Hepatocyte (in vitro differentiated cells): Measurements from ENCODE around the gene TMEM115. TPM values are rescaled to one million over a fixed set of nuclear protein-coding genes. Genes with fewer than 3 reads are reported as not detected.

Experiments used
- DNase-seq: peaks from one replicate; pipeline ENCODE4 v3.0.0-alpha.2; 2016; ENCODE audit warnings: low spot score
- H2AFZ ChIP-seq: fragments of 200-600 bp; sonication (generic); 2 replicates; pipeline ENCODE4 v1.6.0; 2016; ENCODE audit warnings: antibody characterized with exemption, mild to moderate bottlenecking
- H3K27ac ChIP-seq: fragments of 200-600 bp; sonication (generic); 2 replicates; pipeline ENCODE4 v1.5.1; 2016; ENCODE audit warnings: mild to moderate bottlenecking
- H3K27me3 ChIP-seq: fragments of 200-600 bp; sonication (generic); 2 replicates; pipeline ENCODE4 v1.6.1; 2016
- H3K36me3 ChIP-seq: fragments of 200-600 bp; sonication (generic); replicated peaks from 2 replicates; pipeline ENCODE4 v1.5.1; 2016; ENCODE audit warnings: low read depth; ENCODE audit not compliant: insufficient read depth
- H3K4me1 ChIP-seq: fragments of 200-600 bp; sonication (generic); 2 replicates; pipeline ENCODE4 v1.5.1; 2016; ENCODE audit warnings: mild to moderate bottlenecking, moderate library complexity; ENCODE audit not compliant: insufficient read depth
- H3K4me2 ChIP-seq: fragments of 200-600 bp; sonication (generic); 2 replicates; pipeline ENCODE4 v1.6.0; 2016
- H3K4me3 ChIP-seq: fragments of 200-600 bp; sonication (generic); 2 replicates; pipeline ENCODE4 v1.5.1; 2016; ENCODE audit warnings: mild to moderate bottlenecking
- H3K79me2 ChIP-seq: fragments of 200-600 bp; sonication (generic); 2 replicates; pipeline ENCODE4 v1.6.0; 2017; ENCODE audit warnings: mild to moderate bottlenecking
- H3K9me2 ChIP-seq: fragments of 200-600 bp; sonication (generic); replicated peaks from 2 replicates; pipeline ENCODE4 v1.6.0; 2017; ENCODE audit warnings: mild to moderate bottlenecking; ENCODE audit not compliant: insufficient read depth
- H3K9me3 ChIP-seq: fragments of 200-600 bp; sonication (generic); 2 replicates; pipeline ENCODE4 v1.5.1; 2016; ENCODE audit warnings: low read depth, mild to moderate bottlenecking
- H4K20me1 ChIP-seq: fragments of 200-600 bp; sonication (generic); 2 replicates; pipeline ENCODE4 v1.6.0; 2016; ENCODE audit warnings: mild to moderate bottlenecking; ENCODE audit not compliant: insufficient read depth, poor library complexity, severe bottlenecking
- EZH2 ChIP-seq: fragments of 200-600 bp; sonication (generic); IDR thresholded peaks from 2 replicates; pipeline ENCODE4 v1.6.1; 2016; ENCODE audit warnings: antibody characterized with exemption, mild to moderate bottlenecking, borderline replicate concordance
- EZH2phosphoT487 ChIP-seq: fragments of 200-600 bp; sonication (generic); IDR thresholded peaks from one replicate; pipeline ENCODE4 v1.6.1; 2018; ENCODE audit warnings: antibody characterized with exemption, mild to moderate bottlenecking, low read depth, moderate library complexity; ENCODE audit not compliant: unreplicated experiment, severe bottlenecking
- WGBS: methylation state at CpG from one replicate; pipeline ENCODE4 v1.1.6; 2016; ENCODE audit warnings: low lambda C conversion rate; ENCODE audit errors: missing lambda C conversion rate; 5-methylcytosine and 5-hydroxymethylcytosine counted together
- polyA plus RNA-seq: library from polyadenylated mRNA; unstranded; fragments of >200 nt; fragmentation: Nextera tagmentation; extraction: Ambion mirVana; gene quantifications from 2 replicates; pipeline ENCODE4 v1.2.1, GENCODE V29; 2016
- total RNA-seq: library from RNA; depleted of rRNA; stranded (reverse); fragments of >200 nt; gene quantifications from 2 replicates; pipeline ENCODE4 v1.2.3, GENCODE V29; 2014
- TF ChIP-seq, protein P1 (sequence below): fragments of 200-600 bp; sonication (generic); IDR thresholded peaks from 2 replicates; pipeline ENCODE4 v1.5.1; 2016; ENCODE audit warnings: antibody characterized with exemption, mild to moderate bottlenecking; ENCODE audit not compliant: poor library complexity

TMEM115 gene
- total and polyA plus RNA-seq, 2 experiments from 2014 or later = 49.3 to 69.9 TPM

DNA sequence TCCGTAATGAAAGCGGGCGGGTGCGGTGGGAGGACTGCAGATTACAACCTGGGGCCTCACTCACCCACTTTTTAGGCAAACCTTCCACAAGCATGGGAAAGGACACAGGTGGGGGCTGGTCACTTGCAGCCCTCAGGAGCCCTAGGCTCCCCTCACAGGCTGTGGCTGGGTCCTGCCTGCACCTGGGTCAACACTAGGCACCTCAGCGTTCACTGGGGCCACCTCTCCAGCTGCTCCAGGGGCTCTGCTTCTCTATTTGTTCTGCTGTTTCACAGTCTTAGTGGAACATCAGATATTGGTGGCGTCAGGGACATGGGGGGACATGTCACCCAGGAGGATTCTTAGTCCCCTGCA lies 30.1 kb upstream of the TMEM115 start:
- TF ChIP-seq EZH2phosphoT487 (no peak), EZH2 (no peak)
- TF ChIP-seq, protein P1, sequence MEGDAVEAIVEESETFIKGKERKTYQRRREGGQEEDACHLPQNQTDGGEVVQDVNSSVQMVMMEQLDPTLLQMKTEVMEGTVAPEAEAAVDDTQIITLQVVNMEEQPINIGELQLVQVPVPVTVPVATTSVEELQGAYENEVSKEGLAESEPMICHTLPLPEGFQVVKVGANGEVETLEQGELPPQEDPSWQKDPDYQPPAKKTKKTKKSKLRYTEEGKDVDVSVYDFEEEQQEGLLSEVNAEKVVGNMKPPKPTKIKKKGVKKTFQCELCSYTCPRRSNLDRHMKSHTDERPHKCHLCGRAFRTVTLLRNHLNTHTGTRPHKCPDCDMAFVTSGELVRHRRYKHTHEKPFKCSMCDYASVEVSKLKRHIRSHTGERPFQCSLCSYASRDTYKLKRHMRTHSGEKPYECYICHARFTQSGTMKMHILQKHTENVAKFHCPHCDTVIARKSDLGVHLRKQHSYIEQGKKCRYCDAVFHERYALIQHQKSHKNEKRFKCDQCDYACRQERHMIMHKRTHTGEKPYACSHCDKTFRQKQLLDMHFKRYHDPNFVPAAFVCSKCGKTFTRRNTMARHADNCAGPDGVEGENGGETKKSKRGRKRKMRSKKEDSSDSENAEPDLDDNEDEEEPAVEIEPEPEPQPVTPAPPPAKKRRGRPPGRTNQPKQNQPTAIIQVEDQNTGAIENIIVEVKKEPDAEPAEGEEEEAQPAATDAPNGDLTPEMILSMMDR = no peak
- no peak overlapping the region for H3K4me3 ChIP-seq
- no peak overlapping the region for H3K4me2 ChIP-seq
- H3K27me3 ChIP-seq = no peaks in the 10 kb centered on the region
- H4K20me1 ChIP-seq = no peaks in the 10 kb centered on the region
- no peaks in the 10 kb centered on the region for H3K9me3 ChIP-seq
- DNase-seq = no peak
- H3K79me2 ChIP-seq = no peaks in the 10 kb centered on the region
- H3K4me1 ChIP-seq = no peaks in the 10 kb centered on the region
- 86% methylated on average over 6 of the region's 6 CpGs for WGBS
- H3K9me2 ChIP-seq = no peaks in the 10 kb centered on the region
- H3K36me3 ChIP-seq = no peaks in the 10 kb centered on the region
- H3K27ac ChIP-seq = no peak overlapping the region
- no peak overlapping the region for H2AFZ ChIP-seq

DNA sequence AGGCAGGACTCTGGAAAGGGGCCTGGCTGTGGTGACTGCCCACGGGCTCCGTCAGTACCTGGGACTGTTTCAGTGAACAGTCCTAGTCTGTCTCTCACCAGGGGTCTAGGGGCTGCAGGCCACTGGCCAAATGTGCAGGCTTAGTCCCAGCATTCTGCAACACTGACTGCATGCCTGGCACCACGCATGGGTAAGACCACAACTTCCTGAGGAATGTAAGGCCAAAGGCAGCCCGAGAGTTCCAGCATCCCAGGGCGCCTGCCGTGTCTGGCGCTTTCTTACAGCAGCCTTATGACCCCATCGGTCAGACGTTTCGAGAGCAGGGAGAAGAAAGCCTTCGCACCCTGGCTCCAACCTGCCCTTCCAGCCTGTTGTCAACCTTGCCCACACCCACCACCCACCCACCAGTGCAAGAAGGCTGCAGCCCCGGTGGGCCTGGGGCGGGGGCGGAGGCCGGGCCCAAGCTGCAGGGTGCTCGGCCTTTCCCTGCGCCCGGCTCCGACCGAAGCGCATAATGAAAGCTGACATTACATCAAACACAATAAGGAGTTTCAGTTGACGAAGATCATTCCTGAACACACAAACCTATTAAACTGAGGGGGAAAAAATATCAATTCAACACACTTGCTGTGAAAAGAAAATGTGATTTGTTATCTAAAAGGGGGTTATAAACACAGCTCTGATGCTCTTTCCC lies 29.5 kb upstream of the TMEM115 start:
- H3K4me2 ChIP-seq = no peak overlapping the region
- H3K9me3 ChIP-seq = no peaks in the 10 kb centered on the region
- H3K4me3 ChIP-seq = no peak overlapping the region
- no peak for TF ChIP-seq EZH2phosphoT487
- TF ChIP-seq, protein P1 = peak; percentile 1
- DNase-seq = no peak
- H3K79me2 ChIP-seq = no peaks in the 10 kb centered on the region
- H3K9me2 ChIP-seq = no peaks in the 10 kb centered on the region
- H3K27ac ChIP-seq = no peak overlapping the region
- H2AFZ ChIP-seq = no peak overlapping the region
- no peaks in the 10 kb centered on the region for H3K27me3 ChIP-seq
- no peaks in the 10 kb centered on the region for H3K36me3 ChIP-seq
- no peaks in the 10 kb centered on the region for H3K4me1 ChIP-seq
- WGBS = 87% methylated on average over 22 of the region's 22 CpGs
- no peaks in the 10 kb centered on the region for H4K20me1 ChIP-seq

DNA sequence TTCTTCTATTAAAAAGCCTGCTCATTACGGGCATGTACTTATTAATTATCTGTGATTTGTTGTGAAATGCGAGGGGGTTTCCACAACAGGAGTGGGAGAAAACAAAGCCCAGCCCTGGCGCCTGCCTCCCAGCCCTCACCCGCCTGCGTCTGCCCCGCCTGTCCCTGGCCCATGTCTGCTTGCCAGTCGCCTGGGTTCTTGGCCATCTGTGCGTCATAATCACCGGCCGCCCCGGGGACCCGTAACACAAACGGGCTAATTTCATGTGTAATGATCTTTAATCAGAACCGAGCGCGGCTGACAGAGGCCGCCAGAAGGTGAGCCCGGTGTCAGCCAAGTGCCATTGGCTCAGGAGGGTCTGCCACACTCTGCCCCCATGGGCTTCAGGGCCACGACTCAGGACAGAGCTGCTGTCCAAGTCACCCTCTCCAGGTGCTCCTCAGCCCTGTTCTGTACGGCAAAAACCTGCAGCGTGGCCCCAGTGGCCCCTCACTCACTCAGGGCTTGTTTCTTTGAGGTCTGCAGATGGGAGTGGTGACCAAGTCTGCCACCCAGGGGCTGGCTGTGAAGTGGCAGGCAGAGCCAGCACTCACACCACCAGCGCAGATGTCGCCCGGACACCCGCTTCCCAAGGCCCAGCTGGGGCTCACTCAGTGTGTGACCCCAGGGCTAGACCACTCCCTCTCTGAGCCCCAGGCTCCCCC lies 28.8 kb upstream of the TMEM115 start:
- DNase-seq = peak; percentile 30
- Histone ChIP-seq H3K4me1 (no peaks in the 10 kb centered on the region), H3K9me2 (no peaks in the 10 kb centered on the region), H3K4me2 (no peak overlapping the region), H3K36me3 (no peaks in the 10 kb centered on the region), H2AFZ (no peak overlapping the region), H4K20me1 (no peaks in the 10 kb centered on the region), H3K4me3 (no peak overlapping the region), H3K27me3 (no peaks in the 10 kb centered on the region), H3K27ac (no peak overlapping the region), H3K79me2 (no peaks in the 10 kb centered on the region), H3K9me3 (no peaks in the 10 kb centered on the region)
- 80% methylated on average over 25 of the region's 25 CpGs for WGBS
- no peak for TF ChIP-seq EZH2
- TF ChIP-seq EZH2phosphoT487 = no peak
- TF ChIP-seq, protein P1 = peak; percentile 28
